ENCODE measurements around the gene CAMKK2.

Gene CAMKK2

DNA sequence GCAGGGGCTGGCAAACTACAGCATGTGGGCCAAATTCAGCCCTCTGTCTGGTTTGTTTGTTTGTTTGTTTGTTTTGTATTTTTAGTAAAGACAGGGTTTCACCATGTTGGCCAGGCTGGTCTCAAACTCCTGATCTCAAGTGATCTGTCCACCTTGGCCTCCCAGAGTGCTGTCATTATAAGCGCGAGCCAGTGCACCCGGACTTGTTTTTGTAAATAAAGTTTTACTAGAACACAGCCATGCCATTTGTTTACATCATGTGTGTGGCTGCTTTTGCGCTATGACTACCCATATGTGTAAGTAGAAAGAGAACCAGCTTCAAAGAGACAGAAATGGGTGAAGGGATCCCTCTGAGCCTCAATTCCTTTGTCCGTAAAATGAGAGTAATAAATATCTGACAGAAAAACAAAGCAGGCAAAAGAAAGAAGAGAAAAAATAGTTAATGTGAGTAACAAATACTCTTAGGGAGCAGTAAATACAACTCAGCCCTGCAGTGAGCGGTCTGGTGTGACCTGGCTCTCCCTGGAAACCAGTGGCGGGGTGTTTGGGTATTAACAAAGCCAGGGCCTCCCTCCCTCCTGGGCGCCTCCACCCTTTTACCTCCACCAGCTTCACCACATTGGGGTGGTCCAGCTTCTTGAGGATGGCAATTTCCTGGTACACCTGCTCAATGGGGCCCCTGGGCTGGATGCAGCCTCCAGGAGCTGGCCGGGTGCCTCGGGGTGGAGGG is 33.1 kb downstream of the CAMKK2 start:
- Histone ChIP-seq H4K20me1 (ENCODE audit: insufficient read depth, low read length, poor library complexity, severe bottlenecking) (no peaks in the 10 kb centered on the region), H3K4me3 (ENCODE audit: low read length, poor library complexity, severe bottlenecking) (no peak overlapping the region)

DNA sequence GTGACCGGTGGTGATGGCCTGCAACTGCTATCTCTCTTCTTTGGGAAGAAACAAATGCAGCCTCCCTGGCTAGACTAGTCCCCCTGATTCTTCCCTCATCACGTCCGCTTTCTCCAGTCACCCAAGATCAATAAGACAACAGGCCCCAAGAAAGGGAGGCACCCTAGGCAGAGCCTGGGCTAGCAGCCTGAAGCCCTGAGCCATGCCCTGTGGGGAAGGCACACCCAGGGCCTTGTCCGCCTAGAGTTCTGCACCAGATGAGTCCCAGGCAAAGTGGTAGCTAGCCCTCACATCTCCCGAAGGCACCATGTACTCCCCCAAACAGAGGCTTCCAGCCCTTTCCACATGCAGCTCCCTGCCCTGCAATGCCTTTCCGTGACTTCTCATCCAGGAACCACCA is 35.1 kb downstream of the CAMKK2 start:
- Histone ChIP-seq H3K9me2 (replicated peaks; ENCODE audit: low read depth, low read length) (no peaks in the 10 kb centered on the region), H3K4me3 (ENCODE audit: low read length, poor library complexity, severe bottlenecking) (no peak overlapping the region), H3K79me2 (ENCODE audit: insufficient read depth, low read length) (no peaks in the 10 kb centered on the region), H3K27me3 (ENCODE audit: insufficient read depth, low read length, poor library complexity, severe bottlenecking) (no peaks in the 10 kb centered on the region), H3K4me2 (ENCODE audit: low read depth, low read length, poor library complexity, severe bottlenecking) (no peak overlapping the region), H4K20me1 (ENCODE audit: insufficient read depth, low read length, poor library complexity, severe bottlenecking) (no peaks in the 10 kb centered on the region), H3K4me1 (ENCODE audit: insufficient read depth, low read length, poor library complexity, severe bottlenecking) (no peaks in the 10 kb centered on the region), H3K9me3 (ENCODE audit: insufficient read depth, low read depth, low read length) (no peaks in the 10 kb centered on the region), H3K36me3 (ENCODE audit: insufficient read depth, low read length) (peaks cover 27% of the 10 kb centered on the region; the same call in 1 of the 2 replicates), H2AFZ (ENCODE audit: low read length) (no peak overlapping the region), H3K9ac (ENCODE audit: low read depth, low read length, poor library complexity, severe bottlenecking) (no peak overlapping the region), H3F3A (ENCODE audit: low read depth) (no peaks in the 10 kb centered on the region)
- TF ChIP-seq, protein P1, sequence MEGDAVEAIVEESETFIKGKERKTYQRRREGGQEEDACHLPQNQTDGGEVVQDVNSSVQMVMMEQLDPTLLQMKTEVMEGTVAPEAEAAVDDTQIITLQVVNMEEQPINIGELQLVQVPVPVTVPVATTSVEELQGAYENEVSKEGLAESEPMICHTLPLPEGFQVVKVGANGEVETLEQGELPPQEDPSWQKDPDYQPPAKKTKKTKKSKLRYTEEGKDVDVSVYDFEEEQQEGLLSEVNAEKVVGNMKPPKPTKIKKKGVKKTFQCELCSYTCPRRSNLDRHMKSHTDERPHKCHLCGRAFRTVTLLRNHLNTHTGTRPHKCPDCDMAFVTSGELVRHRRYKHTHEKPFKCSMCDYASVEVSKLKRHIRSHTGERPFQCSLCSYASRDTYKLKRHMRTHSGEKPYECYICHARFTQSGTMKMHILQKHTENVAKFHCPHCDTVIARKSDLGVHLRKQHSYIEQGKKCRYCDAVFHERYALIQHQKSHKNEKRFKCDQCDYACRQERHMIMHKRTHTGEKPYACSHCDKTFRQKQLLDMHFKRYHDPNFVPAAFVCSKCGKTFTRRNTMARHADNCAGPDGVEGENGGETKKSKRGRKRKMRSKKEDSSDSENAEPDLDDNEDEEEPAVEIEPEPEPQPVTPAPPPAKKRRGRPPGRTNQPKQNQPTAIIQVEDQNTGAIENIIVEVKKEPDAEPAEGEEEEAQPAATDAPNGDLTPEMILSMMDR (conservative IDR thresholded peaks at IDR 0.05; ENCODE audit: low read length) = no peak
- TF ChIP-seq EZH2phosphoT487 (IDR thresholded peaks at IDR 0.05; ENCODE audit: borderline replicate concordance) = no peak

More for the DNA sequence above, 33.1 kb downstream of the CAMKK2 start:
- Histone ChIP-seq H3K27me3 (ENCODE audit: insufficient read depth, low read length, poor library complexity, severe bottlenecking) (no peaks in the 10 kb centered on the region), H3K9ac (ENCODE audit: low read depth, low read length, poor library complexity, severe bottlenecking) (no peak overlapping the region), H3K4me2 (ENCODE audit: low read depth, low read length, poor library complexity, severe bottlenecking) (no peak overlapping the region), H2AFZ (ENCODE audit: low read length) (no peak overlapping the region), H3K36me3 (ENCODE audit: insufficient read depth, low read length) (peaks cover 27% of the 10 kb centered on the region; the same call in 1 of the 2 replicates), H3K9me2 (replicated peaks; ENCODE audit: low read depth, low read length) (no peaks in the 10 kb centered on the region), H3K9me3 (ENCODE audit: insufficient read depth, low read depth, low read length) (no peaks in the 10 kb centered on the region), H3F3A (ENCODE audit: low read depth) (no peaks in the 10 kb centered on the region), H3K4me1 (ENCODE audit: insufficient read depth, low read length, poor library complexity, severe bottlenecking) (no peaks in the 10 kb centered on the region), H3K79me2 (ENCODE audit: insufficient read depth, low read length) (no peaks in the 10 kb centered on the region)
- TF ChIP-seq EZH2phosphoT487 (IDR thresholded peaks at IDR 0.05; ENCODE audit: borderline replicate concordance) = no peak
- TF ChIP-seq, protein P1 (conservative IDR thresholded peaks at IDR 0.05; ENCODE audit: low read length) = no peak

DNA sequence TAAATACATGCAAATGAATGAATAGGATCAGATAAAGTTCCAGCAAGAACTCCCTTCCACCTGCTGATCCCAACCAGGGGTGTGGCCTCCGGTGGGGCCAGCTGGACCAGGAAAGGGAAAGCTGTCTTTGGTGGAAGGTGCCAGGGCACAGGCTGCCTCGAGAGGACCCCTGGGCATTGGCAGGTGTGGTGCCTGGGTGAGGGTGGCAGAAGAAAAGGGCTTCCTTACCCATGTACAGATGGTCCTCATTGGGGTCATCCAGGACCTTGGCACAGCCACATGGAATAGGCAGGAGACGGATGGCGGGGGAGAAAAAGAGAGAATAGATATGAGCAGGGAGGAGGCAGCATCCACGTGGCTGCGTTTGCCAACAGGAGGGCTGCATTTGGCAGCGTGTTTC is 36.4 kb downstream of the CAMKK2 start:
- no peaks in the 10 kb centered on the region for H3K79me2 ChIP-seq (ENCODE audit: insufficient read depth, low read length)
- no peak overlapping the region for H3K4me2 ChIP-seq (ENCODE audit: low read depth, low read length, poor library complexity, severe bottlenecking)
- H3K36me3 ChIP-seq (ENCODE audit: insufficient read depth, low read length) = peaks cover 27% of the 10 kb centered on the region; the same call in 1 of the 2 replicates
- H3K9me3 ChIP-seq (ENCODE audit: insufficient read depth, low read depth, low read length) = no peaks in the 10 kb centered on the region
- H2AFZ ChIP-seq (ENCODE audit: low read length) = no peak overlapping the region
- TF ChIP-seq, protein P1 (conservative IDR thresholded peaks at IDR 0.05; ENCODE audit: low read length) = no peak
- TF ChIP-seq EZH2phosphoT487 (IDR thresholded peaks at IDR 0.05; ENCODE audit: borderline replicate concordance) = no peak
- no peaks in the 10 kb centered on the region for H3K4me1 ChIP-seq (ENCODE audit: insufficient read depth, low read length, poor library complexity, severe bottlenecking)
- no peak overlapping the region for H3K9ac ChIP-seq (ENCODE audit: low read depth, low read length, poor library complexity, severe bottlenecking)
- H3K4me3 ChIP-seq (ENCODE audit: low read length, poor library complexity, severe bottlenecking) = no peak overlapping the region
- no peaks in the 10 kb centered on the region for H3K9me2 ChIP-seq (replicated peaks; ENCODE audit: low read depth, low read length)
- H3F3A ChIP-seq (ENCODE audit: low read depth) = no peaks in the 10 kb centered on the region
- H3K27me3 ChIP-seq (ENCODE audit: insufficient read depth, low read length, poor library complexity, severe bottlenecking) = no peaks in the 10 kb centered on the region
- H4K20me1 ChIP-seq (ENCODE audit: insufficient read depth, low read length, poor library complexity, severe bottlenecking) = no peaks in the 10 kb centered on the region
